Transverse colon (tissue), 3 donors: ENCODE data around the gene RPL28.

Source experiments
- CTCF ChIP-seq, 5 experiments: fragments of 200-600 bp in 3 of 5; fragments of 450-650 bp in 2 of 5; sonication (generic) in 3 of 5; IDR thresholded peaks; 1 replicate in 2 of 5; 2 replicates in 3 of 5; pipeline ENCODE4 v1.5.1; 2016 to 2017; ENCODE audit warnings: antibody characterized with exemption in 5 of 5, inconsistent platforms in 3 of 5, mild to moderate bottlenecking in 2 of 5, moderate library complexity in 1 of 5
- EP300 ChIP-seq: sonication (generic); formaldehyde crosslinking; IDR thresholded peaks from one replicate; pipeline ENCODE4 v1.6.1; 2017; ENCODE audit warnings: antibody characterized with exemption, low read depth
- POLR2A ChIP-seq: fragments of 450-650 bp; IDR thresholded peaks from one replicate; pipeline ENCODE4 v1.6.1; 2016; ENCODE audit warnings: antibody characterized with exemption, mild to moderate bottlenecking, moderate library complexity

- no peak for TF ChIP-seq CTCF (IDR thresholded peaks at IDR 0.05)
- TF ChIP-seq POLR2A, result no peak
- no peak for TF ChIP-seq EP300
Measured at GRCh38 chr19:55382522-55383054, 3.1 kb upstream of the RPL28 start.
